AG09309 (cell line): ENCODE results near the gene CCL3.

Source experiments
- DNase-seq: peaks from one replicate; pipeline ENCODE4 v3.0.0-alpha.2; 2010; ENCODE audit warnings: low read depth
- H3K4me3 ChIP-seq: 2 replicates; pipeline ENCODE4 v1.5.1; 2011; ENCODE audit warnings: mild to moderate bottlenecking, low read depth, low read length, moderate library complexity; ENCODE audit not compliant: control insufficient read depth
- TF ChIP-seq, protein P1 (sequence below): IDR thresholded peaks from 2 replicates; pipeline ENCODE4 v1.5.1; 2011; ENCODE audit warnings: mild to moderate bottlenecking, low read depth, low read length, inconsistent platforms; ENCODE audit not compliant: insufficient read depth, control insufficient read depth; ENCODE audit errors: missing control alignments

The CCL3 gene

DNA sequence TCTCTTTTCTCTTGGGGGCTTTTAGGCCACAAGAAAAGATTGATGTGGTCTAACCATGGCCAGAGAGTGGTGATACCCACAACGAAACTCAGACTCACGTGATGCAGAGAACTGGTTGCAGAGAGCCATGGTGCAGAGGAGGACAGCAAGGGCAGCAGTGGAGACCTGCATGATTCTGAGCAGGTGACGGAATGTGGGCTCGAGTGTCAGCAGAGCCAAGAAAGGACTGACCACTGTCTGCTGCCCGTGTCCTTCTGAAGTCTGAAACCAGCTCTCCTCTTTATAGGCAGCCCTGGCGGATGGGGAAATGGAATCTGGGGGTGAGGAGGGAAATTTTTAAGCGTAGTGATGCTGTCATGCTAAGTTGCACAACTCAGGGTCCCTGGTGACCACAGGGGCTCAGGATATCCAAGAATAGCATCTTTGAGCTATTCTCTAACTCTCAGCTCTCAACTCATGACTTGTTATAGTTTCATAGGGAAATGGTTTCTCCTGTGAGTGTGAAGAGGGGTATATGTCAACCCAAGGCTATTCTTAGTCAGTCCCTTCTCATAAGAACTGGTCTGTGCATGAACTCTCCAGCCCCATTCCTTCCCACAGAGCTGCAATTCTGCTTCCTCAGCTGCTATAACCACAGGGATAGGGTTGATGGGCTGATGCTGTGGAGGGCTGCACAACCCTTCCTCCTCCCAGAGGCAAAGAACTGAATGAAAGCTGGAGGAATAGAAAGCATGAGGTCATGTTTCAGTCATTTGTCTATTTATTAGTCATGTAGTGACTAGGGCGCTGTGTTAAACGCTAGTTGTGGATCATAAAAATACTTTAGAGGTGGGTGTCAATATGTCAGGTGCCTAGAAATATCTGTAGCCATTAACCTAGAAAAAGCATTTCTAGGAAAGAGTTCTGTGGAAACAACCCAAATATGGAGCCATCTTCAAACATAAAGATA, at the start of gene CCL3:
CCL3 (minus strand) TSS at position 256 of the 949 bp plus-strand sequence; CDS start at position 171, 85 bp downstream.
- DNase-seq, result no peak
- no peak within 1 kb of the TSS for H3K4me3 ChIP-seq
- TF ChIP-seq, protein P1, sequence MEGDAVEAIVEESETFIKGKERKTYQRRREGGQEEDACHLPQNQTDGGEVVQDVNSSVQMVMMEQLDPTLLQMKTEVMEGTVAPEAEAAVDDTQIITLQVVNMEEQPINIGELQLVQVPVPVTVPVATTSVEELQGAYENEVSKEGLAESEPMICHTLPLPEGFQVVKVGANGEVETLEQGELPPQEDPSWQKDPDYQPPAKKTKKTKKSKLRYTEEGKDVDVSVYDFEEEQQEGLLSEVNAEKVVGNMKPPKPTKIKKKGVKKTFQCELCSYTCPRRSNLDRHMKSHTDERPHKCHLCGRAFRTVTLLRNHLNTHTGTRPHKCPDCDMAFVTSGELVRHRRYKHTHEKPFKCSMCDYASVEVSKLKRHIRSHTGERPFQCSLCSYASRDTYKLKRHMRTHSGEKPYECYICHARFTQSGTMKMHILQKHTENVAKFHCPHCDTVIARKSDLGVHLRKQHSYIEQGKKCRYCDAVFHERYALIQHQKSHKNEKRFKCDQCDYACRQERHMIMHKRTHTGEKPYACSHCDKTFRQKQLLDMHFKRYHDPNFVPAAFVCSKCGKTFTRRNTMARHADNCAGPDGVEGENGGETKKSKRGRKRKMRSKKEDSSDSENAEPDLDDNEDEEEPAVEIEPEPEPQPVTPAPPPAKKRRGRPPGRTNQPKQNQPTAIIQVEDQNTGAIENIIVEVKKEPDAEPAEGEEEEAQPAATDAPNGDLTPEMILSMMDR, result no peak

DNA sequence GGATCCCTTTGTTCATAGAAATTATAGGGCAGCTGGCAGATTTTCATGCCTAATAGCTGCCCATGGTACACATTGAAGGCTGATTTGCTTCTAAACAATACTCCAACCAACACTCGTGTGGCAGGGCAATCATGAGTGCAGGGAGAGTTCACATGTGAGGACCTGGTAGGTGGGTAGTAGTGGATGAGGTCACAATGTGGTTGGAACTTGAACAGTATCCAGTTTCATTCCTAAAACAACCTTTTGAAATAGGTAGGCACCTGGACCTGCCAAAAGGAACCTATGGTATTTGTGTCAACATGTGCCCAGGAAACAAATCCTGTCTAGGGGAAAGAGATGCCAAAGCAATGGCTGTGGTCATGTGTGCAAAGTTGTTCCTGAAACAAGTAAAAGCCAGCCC, 46.5 kb upstream of the CCL3 start:
- TF ChIP-seq, protein P1, result no peak
- no peak for DNase-seq
- H3K4me3 ChIP-seq, result no peak overlapping the region

DNA sequence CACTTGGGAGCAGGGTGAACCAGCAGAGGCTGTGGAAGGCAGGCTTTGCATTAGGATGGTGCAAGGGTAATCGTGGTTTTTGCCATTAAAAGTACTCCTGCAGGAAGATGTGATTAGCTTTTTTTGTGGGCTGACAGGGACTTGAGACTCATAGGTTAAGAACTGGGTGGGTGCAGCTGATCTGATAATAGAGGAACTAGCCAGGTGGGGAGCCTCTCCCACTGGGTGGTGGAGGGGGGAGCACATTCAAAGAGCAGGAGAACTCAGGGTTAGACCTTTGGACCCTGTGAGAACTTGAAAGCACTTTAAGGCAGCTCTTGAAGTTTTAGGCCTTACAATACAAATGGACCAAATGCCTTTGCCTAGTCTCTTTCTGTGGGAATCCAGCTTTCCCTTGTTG, 46.1 kb upstream of the CCL3 start:
- TF ChIP-seq, protein P1, result no peak
- no peak overlapping the region for H3K4me3 ChIP-seq
- no peak for DNase-seq

- no peak overlapping the region for H3K4me3 ChIP-seq
- no peak for DNase-seq
- TF ChIP-seq, protein P1, result no peak
These were observed 45.5 kb upstream of the CCL3 start for GRCh38 chr17:36135465-36135864.

GRCh38 chr17:36133602-36134236, 43.8 kb upstream of the CCL3 start:
- no peak for DNase-seq
- TF ChIP-seq, protein P1, result no peak

DNA sequence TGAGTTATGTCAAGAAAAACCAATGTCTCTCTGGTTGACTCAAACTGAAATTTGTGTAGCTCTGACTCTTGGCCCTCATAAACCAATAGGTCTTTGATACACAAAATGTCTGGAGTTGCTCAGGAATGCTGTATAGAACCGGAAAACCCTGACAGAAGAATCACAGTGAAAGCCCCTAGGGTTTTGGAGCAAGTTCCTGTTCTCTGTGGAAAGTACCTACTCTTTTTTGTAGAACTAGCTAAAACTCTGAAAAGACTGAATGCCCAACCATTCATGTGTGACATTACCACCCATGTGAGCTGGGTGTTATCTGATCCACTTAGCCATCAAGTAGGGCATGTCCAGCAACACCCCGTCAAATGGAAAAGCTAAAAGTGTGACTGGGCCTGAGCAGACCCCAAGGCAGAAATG, 42.5 kb upstream of the CCL3 start:
- no peak for DNase-seq
- no peak overlapping the region for H3K4me3 ChIP-seq
- TF ChIP-seq, protein P1, result no peak

More at GRCh38 chr17:36133602-36134236, 43.8 kb upstream of the CCL3 start:
- no peak overlapping the region for H3K4me3 ChIP-seq
